HAP-1 (cell line): Measurements from ENCODE around the gene FBLL1.

Experiments used
- DNase-seq, 2 experiments: peaks; one replicate each; pipeline ENCODE4 v3.0.0-alpha.2; 2016 to 2020; ENCODE audit warnings: low spot score in 2 of 2
- H3K27me3 ChIP-seq: fragments of 250-450 bp; sonication (Bioruptor Pico); 2 replicates; pipeline ENCODE4 v1.5.1; 2020; ENCODE audit warnings: low read depth, mild to moderate bottlenecking, moderate library complexity
- H3K36me3 ChIP-seq: fragments of 250-450 bp; sonication (Bioruptor Pico); replicated peaks from 2 replicates; pipeline ENCODE4 v1.5.1; 2020; ENCODE audit warnings: mild to moderate bottlenecking
- H3K4me1 ChIP-seq: fragments of 250-450 bp; sonication (Bioruptor Pico); 2 replicates; pipeline ENCODE4 v1.5.1; 2020; ENCODE audit warnings: mild to moderate bottlenecking
- H3K4me3 ChIP-seq: fragments of 250-450 bp; sonication (Bioruptor Pico); 2 replicates; pipeline ENCODE4 v1.5.1; 2020; ENCODE audit warnings: mild to moderate bottlenecking, moderate library complexity
- H3K9me3 ChIP-seq: fragments of 250-450 bp; sonication (Bioruptor Pico); 2 replicates; pipeline ENCODE4 v1.5.1; 2020; ENCODE audit warnings: mild to moderate bottlenecking, moderate library complexity
- in situ Hi-C: fragments of 300-500 bp; cut with MboI; formaldehyde crosslinking; loops from 3 replicates; pipeline ENCODE4 v1.14.3; 2020; ENCODE audit warnings: low sequenced_read_pairs, inconsistent platforms, mixed read lengths

The FBLL1 gene

GRCh38 chr5:168528521-168529373 lies at the start of gene FBLL1:
Gene FBLL1, plus strand, starts transcription at chr5:168529305. Its CDS starts 200 bp downstream, at chr5:168529505.
- H3K27me3 ChIP-seq: no peaks in the 10 kb centered on the region
- DNase-seq: peak in 1 of 2 experiments; percentile 56
- H3K9me3 ChIP-seq: no peaks in the 10 kb centered on the region
- no peaks in the 10 kb centered on the region; the same call in 1 of the 2 replicates for H3K36me3 ChIP-seq
- in situ Hi-C loops: no loop called here
- no peak within 1 kb of the TSS for H3K4me3 ChIP-seq
- no peaks in the 10 kb centered on the region for H3K4me1 ChIP-seq

GRCh38 chr5:168480601-168481000 lies 48.5 kb upstream of the FBLL1 start:
- Histone ChIP-seq H3K36me3 (no peaks in the 10 kb centered on the region), H3K9me3 (no peaks in the 10 kb centered on the region), H3K4me3 (no peak overlapping the region), H3K4me1 (peaks cover 3% of the 10 kb centered on the region; the same call in 1 of the 2 replicates), H3K27me3 (no peaks in the 10 kb centered on the region)
- in situ Hi-C loops: loop anchor here (25.0 kb wide), 1 partner anchor 1107 kb away; the partner anchor contains the start of gene SPDL1
- no peak for DNase-seq

GRCh38 chr5:168481330-168481788 lies 47.7 kb upstream of the FBLL1 start:
- H3K36me3 ChIP-seq: no peaks in the 10 kb centered on the region
- H3K9me3 ChIP-seq: no peaks in the 10 kb centered on the region
- in situ Hi-C loops: loop anchor here (25.0 kb wide), 1 partner anchor 1106 kb away; the partner anchor contains the start of gene SPDL1
- H3K4me1 ChIP-seq: peaks cover 3% of the 10 kb centered on the region
- H3K27me3 ChIP-seq: no peaks in the 10 kb centered on the region
- peak in 1 of 2 experiments; percentile 13 for DNase-seq
- H3K4me3 ChIP-seq: no peak overlapping the region

- peaks cover 3% of the 10 kb centered on the region; the same call in 1 of the 2 replicates for H3K36me3 ChIP-seq
- in situ Hi-C loops: loop anchor here (25.0 kb wide), 1 partner anchor 1105 kb away; the partner anchor contains the start of gene SPDL1
- H3K4me3 ChIP-seq: no peak overlapping the region
- H3K4me1 ChIP-seq: peaks cover 3% of the 10 kb centered on the region
- H3K27me3 ChIP-seq: no peaks in the 10 kb centered on the region
- no peak for DNase-seq
- no peaks in the 10 kb centered on the region for H3K9me3 ChIP-seq
Measured at GRCh38 chr5:168482361-168482760, 46.7 kb upstream of the FBLL1 start.

GRCh38 chr5:168486136-168486879 lies 42.8 kb upstream of the FBLL1 start, which contains the start of gene RARS1:
Gene RARS1, plus strand, starts transcription at chr5:168486471. Its CDS starts 28 bp downstream, at chr5:168486499.
- Histone ChIP-seq H3K4me1 (peaks cover 3% of the 10 kb centered on the region), H3K27me3 (no peaks in the 10 kb centered on the region), H3K4me3 (peak within 1 kb of the TSS; percentile 98), H3K9me3 (no peaks in the 10 kb centered on the region), H3K36me3 (peaks cover 41% of the 10 kb centered on the region)
- in situ Hi-C loops: loop anchor here (25.0 kb wide), 1 partner anchor 1101 kb away; the partner anchor contains the start of gene SPDL1
- peak; percentile 91 to 95 for DNase-seq

GRCh38 chr5:168489059-168489458 lies 40.0 kb upstream of the FBLL1 start:
- in situ Hi-C loops: loop anchor here (25.0 kb wide), 1 partner anchor 1098 kb away; the partner anchor contains the start of gene SPDL1

GRCh38 chr5:168494057-168494555 lies 35.0 kb upstream of the FBLL1 start:
- Histone ChIP-seq H3K27me3 (no peaks in the 10 kb centered on the region), H3K36me3 (peaks cover 93% of the 10 kb centered on the region), H3K9me3 (no peaks in the 10 kb centered on the region), H3K4me3 (no peak overlapping the region), H3K4me1 (no peaks in the 10 kb centered on the region)
- in situ Hi-C loops: loop anchor here (25.0 kb wide), 1 partner anchor 1093 kb away; the partner anchor contains the start of gene SPDL1
- DNase-seq: no peak

More at GRCh38 chr5:168489059-168489458, 40.0 kb upstream of the FBLL1 start:
- no peaks in the 10 kb centered on the region for H3K9me3 ChIP-seq
- peaks cover 68% of the 10 kb centered on the region for H3K36me3 ChIP-seq
- no peaks in the 10 kb centered on the region; the same call in 1 of the 2 replicates for H3K4me1 ChIP-seq
- no peak overlapping the region for H3K4me3 ChIP-seq
- no peaks in the 10 kb centered on the region for H3K27me3 ChIP-seq
- DNase-seq: no peak

- no peaks in the 10 kb centered on the region for H3K4me1 ChIP-seq
- no peak overlapping the region for H3K4me3 ChIP-seq
- in situ Hi-C loops: no loop called here
- peaks cover 43% of the 10 kb centered on the region for H3K36me3 ChIP-seq
- no peaks in the 10 kb centered on the region for H3K9me3 ChIP-seq
- DNase-seq: no peak
- no peaks in the 10 kb centered on the region for H3K27me3 ChIP-seq
Measured at GRCh38 chr5:168502563-168503237, 26.4 kb upstream of the FBLL1 start.

- DNase-seq: no peak
- peaks cover 5% of the 10 kb centered on the region; the same call in 1 of the 2 replicates for H3K9me3 ChIP-seq
- in situ Hi-C loops: no loop called here
- no peaks in the 10 kb centered on the region for H3K27me3 ChIP-seq
- H3K36me3 ChIP-seq: peaks cover 86% of the 10 kb centered on the region
- no peaks in the 10 kb centered on the region for H3K4me1 ChIP-seq
- H3K4me3 ChIP-seq: no peak overlapping the region
Measured at GRCh38 chr5:168513861-168514428, 15.2 kb upstream of the FBLL1 start.

GRCh38 chr5:168525856-168526255 lies 3.2 kb upstream of the FBLL1 start:
- Histone ChIP-seq H3K9me3 (no peaks in the 10 kb centered on the region), H3K36me3 (peaks cover 4% of the 10 kb centered on the region; the same call in 1 of the 2 replicates), H3K4me1 (no peaks in the 10 kb centered on the region), H3K27me3 (no peaks in the 10 kb centered on the region), H3K4me3 (no peak overlapping the region)
- DNase-seq: no peak
- in situ Hi-C loops: no loop called here

- in situ Hi-C loops: no loop called here
- no peak for DNase-seq
- H3K4me1 ChIP-seq: no peaks in the 10 kb centered on the region
Measured at GRCh38 chr5:168527756-168528295, 1.3 kb upstream of the FBLL1 start.

More at GRCh38 chr5:168527756-168528295, 1.3 kb upstream of the FBLL1 start:
- Histone ChIP-seq H3K9me3 (no peaks in the 10 kb centered on the region), H3K36me3 (peaks cover 4% of the 10 kb centered on the region; the same call in 1 of the 2 replicates), H3K4me3 (no peak overlapping the region), H3K27me3 (no peaks in the 10 kb centered on the region)
